GM21381 (cell line): ENCODE data around the gene DNAJC11.
"Not testable (repeated sequence)": the region's sequence is repeated elsewhere in the genome, so short reads cannot be mapped to it uniquely, and the experiment has no call there.

Experiments used
- ATAC-seq: cut with Tn5 transposase; IDR thresholded peaks from one replicate; pipeline ENCODE4 v1.9.1; 2021; ENCODE audit warnings: mild to moderate bottlenecking, moderate library complexity; ENCODE audit not compliant: unreplicated experiment

DNAJC11 gene

DNA sequence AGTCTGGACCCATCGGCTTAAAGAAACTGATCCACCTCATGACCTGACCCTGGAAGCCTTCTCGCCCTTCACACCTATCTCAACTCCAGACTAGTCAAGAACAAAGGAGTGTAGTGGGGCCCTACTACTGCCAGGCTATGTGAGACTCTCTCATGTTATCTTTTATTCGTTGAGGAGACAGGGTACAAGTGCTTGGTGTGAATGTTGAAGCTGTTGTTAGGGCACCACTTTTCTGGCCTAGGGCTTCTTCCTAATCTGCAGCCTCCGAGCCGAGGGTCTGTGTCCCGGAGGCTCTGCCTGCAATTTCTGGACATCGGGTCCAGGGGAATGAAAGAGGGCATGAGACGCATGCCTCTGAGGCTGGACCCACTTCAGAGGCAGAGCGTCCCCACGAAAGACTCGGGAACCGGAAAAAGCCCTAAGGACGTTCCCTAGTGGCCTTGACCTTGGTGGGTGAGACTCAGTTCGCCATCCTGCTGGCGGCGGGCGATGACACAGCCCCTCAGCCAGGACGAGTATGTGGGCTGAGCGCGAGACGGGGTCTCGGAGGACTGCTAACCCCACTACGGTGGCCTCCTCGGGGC, 671 bp downstream of the DNAJC11 start:
- no peak for ATAC-seq

DNA sequence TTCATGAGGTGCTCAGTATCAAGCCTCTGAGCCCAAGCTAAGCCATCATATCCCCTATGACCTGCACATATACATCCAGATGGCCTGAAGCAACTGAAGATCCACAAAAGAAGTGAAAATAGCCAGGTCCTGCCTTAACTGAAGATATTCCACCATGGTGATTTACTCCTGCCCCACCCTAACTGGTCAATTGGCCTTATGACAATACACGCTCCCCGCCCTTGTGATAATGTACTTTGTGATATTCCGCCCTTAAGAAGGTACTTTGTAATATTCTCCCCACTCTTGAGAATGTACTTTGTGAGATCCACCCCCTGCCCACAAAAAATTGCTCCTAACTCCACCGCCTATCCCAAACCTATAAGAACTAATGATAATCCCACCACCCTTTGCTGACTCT, 1.7 kb downstream of the DNAJC11 start:
- not testable (repeated sequence) for ATAC-seq

DNA sequence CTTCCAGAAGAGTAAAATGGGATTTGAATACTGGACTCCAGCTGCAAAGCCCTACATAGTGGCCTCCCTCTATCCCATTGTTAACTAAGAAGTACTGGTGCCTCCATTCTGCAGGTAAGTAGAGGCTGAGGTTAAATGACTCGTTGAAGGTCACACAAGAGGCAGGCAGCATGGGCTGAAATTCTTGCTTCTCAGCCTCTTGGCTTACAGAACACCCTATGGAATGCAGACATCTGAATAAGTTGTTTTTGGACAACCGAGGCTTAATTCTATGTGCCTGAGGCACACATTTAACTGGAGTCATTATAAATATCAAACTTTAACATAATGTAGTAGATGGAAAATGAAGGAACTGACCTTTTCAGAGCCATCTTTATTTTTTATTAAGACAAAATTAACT, 5.7 kb downstream of the DNAJC11 start:
- ATAC-seq = no peak

DNA sequence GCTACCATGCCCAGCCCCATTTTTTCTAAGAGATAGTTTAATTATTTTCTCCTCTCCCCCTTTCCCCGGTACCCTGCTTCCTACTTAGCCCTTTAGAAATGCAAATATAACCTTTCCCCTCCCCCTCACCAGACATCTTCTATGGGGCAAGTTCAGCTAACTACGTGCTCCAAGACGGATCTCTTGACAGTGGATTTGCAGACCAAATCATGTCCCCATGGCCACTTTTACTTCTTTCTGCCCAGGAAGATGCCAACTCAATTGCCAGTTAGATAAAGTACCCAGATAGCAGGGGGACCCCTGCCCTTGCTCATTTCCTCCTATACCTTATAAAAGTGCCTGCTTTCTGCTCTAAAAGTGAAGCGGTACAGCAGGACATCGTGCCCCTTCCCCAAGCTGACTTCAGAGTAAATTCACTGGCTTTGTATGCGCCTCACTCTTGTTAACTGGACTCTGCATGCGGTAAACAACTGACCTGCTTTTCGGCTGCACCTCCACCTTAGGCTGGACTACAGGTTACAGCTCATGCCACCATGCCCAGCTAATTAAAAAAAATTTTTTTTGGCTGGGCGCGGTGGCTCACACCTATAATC, 7.4 kb downstream of the DNAJC11 start:
- ATAC-seq = no peak

DNA sequence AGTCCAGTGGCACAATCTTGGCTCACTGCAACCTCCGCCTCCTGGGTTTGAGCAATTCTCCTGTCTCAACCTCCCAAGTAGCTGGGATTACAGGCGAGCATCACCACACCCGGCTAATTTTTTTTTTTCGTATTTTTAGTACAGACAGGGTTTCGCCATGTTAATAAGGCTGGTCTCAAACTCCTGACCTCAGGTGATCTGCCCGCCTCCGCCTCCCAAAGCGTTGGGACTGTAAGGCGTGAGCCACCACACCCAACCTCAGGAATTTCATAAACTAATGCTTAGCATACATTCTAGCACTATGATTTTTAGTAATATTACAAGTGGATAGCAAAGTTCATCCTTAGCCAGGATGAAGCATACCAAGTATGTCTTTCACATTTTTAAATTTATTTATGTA, 8.7 kb downstream of the DNAJC11 start:
- ATAC-seq = no peak

DNA sequence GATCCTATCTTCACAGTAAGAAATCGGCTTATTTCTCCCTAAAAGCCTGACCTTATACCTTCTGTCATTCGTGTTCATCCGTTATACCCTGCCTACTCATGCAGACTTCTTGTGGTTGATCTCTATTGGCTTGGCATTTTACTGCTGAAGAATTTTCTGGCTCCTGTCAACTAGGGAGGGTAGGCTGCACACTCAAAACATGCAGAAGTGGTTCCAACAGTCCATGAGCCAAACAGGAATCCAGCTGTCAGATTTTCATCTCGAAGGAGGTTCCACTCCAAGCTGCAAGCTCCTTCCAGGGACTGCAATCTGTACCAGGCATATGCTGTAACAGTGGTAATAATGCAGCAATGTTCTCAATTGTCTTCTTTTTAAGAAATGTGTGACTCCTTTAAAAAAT, 10.1 kb downstream of the DNAJC11 start:
- no peak for ATAC-seq

DNA sequence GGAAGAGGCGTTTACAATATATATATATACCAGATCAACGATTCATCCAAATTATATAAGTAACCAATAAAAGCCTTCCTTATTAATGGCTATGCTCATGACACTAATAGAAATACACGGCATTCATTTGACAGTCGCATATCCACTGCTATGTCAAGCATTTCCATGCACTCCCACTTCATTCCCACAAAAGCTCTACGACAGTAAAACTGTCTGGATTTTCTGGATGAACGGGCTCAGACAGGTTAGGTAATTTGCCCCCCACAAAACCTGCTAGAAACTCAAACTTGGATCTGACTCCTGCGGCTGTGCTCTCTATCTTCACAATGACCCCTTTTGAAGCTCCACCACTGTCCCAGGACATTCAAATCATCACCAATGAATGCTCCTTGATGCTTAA, 11.4 kb downstream of the DNAJC11 start:
- no peak for ATAC-seq

DNA sequence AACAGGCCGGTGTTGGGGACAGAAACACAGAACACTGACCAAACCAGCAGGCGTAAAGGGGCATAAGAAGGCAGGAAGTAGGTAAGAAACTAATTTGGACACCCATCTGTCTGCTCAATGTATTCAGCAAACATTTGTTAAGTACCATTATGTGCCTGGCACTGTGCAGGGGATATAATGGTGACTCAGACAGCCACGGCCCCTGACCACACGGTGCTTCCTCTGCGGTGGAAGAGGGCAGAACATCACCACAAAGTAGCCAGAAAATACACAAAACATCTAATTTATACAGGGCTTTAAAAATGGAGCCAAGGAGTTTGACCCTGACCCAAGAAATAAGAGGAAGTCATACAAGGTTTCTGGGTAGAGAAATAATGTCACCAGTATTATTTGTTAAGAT, 12.9 kb downstream of the DNAJC11 start:
- ATAC-seq = no peak

DNA sequence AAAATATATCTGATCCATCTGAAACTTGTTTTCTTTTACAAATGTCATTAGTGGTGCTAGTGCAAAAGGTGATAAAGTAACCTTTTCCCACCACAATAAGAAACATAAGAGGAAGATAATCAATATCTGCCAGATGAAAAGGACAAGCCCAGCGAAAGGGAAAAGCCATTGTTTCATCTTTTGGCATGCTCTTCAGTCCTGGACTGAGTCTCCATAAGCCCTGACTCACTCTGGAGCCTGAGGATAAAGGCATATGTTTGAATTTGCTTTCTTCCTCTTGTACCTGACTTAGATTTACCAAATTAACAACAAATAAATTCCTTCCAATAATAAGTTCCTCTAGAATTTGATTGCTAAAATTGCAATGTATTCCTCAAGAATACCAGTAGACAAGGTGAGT, 13.6 kb downstream of the DNAJC11 start:
- no peak for ATAC-seq

DNA sequence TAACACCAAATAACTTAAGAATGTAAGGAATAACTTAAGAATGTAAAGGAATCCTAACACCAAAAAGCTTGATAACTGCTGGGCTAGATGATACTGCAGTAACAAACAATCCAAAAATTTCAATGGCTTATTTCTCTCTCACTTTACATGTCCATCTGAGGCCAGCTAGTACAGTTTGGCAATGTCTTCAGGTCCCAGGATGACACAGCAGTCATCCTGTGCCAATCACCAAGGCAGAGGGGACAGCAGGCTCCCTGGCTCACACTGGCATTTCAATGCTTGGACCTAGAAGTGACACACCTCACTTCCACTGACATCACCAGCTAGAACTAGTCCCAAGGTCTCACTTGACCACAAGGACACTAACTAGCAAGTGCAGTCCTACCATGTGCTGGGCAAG, 15.3 kb downstream of the DNAJC11 start:
- ATAC-seq = no peak

DNA sequence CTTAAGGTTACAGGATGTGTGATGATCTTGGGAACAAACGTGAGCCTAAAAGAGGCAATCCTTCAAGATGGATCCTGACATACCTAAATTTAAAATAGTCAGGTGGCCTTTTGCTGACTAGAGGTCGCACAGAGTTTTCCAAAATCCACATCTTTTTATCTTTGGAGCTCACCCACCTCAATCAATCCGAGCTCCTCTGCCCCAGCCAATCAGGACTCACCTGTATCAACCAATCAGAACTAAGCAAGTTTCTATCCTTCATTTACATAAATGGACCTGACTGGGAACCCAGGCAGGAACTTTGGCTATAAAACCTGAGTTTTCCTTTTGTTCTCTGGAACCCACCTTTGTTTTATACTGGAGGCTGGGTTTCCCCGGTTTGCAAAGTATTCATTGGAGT, 16.2 kb downstream of the DNAJC11 start:
- ATAC-seq = no peak

DNA sequence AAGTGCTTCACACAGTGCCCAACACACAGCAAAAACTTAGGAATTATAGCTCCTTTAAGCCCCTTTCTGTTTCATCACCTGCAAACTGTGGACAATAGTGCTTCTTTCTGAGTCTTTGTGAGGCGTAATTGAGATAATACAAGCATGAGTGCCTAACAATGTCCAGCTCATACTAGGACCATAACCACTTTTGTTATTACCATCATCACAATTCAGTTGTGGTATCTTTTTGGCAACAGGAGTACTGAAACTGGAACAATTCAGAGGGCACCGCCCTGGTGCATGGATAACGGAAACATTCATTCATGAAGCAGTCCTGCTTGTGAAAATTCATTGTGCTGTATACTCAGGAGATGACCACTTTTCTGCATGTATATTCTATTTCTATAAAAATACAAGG, 18.2 kb downstream of the DNAJC11 start:
- no peak for ATAC-seq

DNA sequence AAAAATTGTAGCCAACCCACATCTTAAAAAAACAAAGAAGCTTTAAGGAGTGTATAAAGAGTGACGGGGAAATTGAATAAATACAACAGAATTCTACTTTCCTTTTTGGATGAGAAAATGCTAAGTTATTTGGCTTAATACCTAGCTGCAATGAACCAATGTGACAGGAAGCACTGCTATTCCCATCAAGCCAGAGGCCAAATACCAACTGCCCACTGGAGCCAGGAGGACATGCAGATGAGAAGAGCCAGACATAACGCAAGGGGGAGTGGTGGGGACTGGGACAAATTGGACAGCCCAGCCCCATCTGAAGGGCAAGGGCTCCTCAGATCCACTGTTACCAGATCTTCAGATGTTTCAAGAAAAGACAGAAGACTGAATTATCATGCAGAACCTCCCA, 25.7 kb downstream of the DNAJC11 start:
- ATAC-seq = no peak

DNA sequence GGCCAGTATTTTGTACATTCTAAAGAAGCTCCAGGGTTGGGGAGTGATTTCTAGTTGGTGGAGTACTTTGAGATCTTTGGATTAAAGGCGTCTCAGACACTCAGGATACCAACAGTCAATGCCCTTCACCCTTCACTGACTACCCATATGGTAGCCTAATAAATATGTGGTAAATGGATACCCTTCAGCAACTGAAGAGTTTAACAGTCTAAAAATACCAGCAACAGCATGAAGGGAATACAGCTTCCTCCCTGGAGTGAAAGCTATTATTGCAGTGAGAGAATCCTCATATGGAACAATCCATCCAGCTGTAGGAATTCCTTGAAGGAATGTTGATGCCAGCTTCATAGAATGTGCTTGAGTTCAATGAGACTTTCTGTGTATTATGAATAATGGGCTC, 26.8 kb downstream of the DNAJC11 start:
- ATAC-seq = no peak

DNA sequence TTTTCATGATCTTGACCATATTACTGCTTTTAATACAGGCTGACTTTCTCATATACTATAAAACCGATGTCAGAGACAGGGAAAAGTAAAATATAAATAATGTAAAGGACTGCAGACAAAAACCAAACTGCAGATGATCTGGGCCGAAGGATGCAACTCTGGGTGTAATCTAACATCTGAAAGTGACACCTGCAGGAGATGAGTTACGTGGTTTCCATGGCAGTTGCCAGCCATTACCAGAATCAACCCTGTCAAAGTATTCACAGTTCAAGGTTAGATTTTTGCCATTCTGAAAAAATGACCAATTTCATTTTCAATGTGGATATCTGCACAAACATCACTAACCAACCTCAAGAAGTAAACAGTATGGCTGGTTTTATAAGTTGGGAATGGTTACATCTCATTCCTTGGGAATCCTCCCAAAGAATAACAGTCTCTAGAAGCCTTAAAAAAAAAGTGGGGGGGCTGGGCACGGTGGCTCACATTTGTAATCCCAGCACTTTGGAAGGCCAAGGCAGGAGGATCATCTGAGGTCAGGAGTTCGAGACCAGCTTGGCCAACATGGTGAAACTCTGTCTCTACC, 27.7 kb downstream of the DNAJC11 start:
- no peak for ATAC-seq

DNA sequence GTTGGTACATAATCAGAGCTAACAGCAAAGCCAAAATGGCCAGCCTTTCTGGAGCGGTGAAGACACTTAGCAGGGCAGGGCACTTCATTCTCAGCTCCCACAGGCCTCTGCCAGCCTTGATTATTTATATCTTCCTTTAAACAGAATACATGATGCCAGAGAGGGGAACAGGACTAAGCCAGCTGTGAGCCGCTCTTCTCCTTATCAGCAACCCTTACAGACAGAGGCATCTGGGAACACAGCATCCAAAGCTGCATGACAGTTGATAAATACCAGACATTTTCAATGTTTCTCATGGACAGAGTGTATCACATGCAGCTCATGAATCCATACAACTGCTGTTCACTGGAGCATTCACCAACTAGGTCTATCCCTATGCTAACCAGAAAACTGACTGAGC, 29.1 kb downstream of the DNAJC11 start:
- no peak for ATAC-seq

DNA sequence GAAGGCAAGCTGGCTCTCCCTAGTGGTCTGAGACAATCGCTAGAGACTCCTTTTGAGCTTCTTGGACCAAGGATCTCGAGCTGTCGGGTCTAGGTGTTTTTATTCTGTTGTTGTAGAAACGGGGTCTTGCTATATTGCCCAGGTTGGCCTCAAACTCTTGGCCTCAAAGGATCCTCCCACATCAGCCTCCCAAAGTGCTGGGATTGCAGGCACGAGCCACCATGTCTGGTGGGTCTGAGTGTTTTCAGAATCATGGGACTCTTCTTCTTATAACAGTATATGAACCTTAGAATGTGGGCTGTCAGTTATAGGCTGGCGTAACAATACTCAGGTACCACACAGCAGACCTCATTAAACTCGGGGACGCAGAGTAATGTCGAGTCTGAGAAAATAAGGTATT, 33.1 kb downstream of the DNAJC11 start:
- no peak for ATAC-seq

DNA sequence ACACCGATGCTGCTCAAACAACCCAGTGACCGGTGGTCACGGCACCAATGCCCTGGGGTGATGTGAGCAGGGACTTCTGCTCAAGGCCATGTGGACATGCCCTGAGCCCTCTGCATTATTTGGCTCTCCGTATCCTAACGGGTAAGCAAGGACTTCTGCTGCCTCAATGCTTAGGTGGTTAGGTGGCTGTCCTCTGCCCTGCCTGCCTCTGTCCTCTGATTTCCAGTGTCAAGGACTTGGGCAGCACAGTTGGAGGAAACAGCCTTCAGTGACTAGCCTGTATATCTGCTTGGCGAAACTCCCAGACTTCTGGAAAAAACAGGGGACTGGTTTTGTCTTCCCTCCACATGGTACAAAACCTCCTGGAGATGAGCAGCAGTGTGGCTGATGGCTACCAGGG, 34.5 kb downstream of the DNAJC11 start:
- no peak for ATAC-seq

DNA sequence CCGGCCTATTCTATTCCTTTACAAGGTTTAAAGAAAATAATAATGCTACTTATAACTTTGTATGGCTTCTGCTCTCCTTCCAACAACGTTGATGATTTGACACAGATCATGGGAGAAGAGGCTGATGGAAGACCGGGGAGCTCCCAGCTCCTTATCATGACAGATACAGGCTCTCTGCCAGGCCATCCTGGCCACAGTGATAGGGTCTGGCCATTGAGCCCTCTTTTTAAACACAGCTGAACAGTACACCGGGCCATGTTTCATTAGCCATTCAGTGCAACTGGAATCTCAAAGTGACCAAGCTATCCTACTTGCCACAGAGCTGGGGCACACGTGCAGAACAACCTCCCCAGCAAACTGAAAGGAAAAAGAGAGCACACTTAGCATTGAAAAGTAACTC, 34.9 kb downstream of the DNAJC11 start:
- ATAC-seq = no peak

DNA sequence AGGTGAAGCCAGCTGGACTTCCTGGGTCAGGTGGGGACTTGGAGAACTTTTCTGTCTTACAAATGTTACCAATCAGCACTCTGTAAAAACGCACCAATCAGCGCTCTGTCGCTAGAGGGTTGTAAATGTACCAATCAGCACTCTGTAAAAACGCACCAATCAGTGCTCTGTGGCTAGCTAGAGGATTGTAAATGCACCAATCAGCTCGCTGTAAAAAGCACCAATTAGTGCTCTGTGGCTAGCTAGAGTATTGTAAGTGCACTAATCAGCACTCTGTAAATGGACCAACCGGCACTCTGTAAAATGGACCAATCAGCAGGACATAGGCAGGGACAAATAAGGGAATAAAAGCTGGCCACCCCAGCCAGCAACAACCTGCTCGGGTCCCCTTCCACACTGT, 39.1 kb downstream of the DNAJC11 start:
- not testable (repeated sequence) for ATAC-seq

DNA sequence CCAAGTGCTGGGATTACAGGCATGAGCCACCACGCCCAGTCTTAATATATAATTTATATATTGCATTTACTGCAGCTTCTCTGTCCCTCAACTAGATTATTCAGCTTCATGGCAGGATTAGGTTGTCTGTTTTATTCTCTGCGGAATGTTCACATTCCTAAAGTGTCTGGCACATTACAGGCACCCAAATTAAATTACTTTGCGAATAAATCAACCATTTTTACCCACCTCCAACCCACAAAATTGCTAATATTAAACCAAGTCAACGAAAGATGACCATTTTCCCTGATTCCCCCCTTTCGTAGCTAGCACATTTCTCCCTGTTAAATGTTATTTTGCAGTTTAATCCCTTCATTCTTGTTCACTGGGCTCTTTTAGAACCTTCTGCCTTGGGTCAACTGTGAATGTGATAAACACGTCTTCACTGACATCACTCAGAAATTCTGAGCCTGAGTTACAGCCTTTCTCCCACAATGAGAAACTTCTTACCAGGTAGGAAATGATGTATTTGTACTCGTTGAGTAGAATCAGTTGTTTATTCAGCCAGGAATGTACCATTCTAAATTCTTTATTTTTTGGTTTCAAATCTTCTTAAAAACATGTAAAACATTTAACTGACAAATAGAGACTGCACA, 41.1 kb downstream of the DNAJC11 start:
- ATAC-seq = no peak

DNA sequence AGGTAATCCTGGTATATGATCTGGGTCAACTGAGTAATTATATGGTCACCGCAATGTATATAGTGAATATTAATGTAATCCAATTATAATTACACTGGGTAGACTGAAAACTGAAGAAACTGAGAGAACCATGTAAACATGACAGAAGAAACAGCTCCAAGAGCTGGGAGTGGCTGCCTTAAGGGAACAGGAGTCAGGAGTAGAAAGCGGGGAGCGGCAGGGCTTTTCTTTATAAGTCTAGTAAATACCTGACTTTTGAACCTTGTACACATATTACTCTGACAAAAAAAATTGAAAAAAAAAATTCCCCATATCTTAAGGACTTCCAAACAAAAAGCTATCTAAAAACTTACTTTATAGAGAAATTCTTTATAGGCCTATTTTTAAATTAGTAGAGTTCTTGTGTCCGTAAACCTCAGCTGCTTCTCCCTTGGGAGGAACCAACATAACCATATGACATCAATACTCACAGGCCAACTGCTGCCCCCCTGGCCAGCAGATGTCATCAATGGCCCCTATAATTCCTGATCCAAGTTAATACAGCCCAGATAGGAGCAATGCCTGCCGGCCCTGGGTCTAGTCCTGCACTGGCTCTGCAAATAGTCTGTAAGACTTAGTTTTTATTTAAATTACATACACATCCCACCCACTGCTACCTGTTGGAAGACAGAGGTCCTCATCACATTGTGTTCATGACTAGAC, 43.1 kb downstream of the DNAJC11 start:
- ATAC-seq = no peak
